Myocyte (in vitro differentiated cells): Measurements from ENCODE around the gene ENTPD5. TPM values are rescaled to one million over a fixed set of nuclear protein-coding genes. Genes with fewer than 3 reads are reported as not detected.
A peak's percentile ranks its signal among the peaks of the same experiment; 100 is the strongest.

Experiments
- DNase-seq: peaks from one replicate; pipeline ENCODE4 v3.0.0-alpha.2; 2012; ENCODE audit warnings: low read depth
- polyA plus RNA-seq: library from polyadenylated mRNA; unstranded; fragments of >200 nt; gene quantifications from one replicate; pipeline ENCODE4 v1.2.1, GENCODE V29; 2012; ENCODE audit warnings: missing spikeins
- total RNA-seq: library from RNA; depleted of rRNA; stranded (reverse); fragments of >200 nt; gene quantifications from 2 replicates; pipeline ENCODE4 v1.2.3, GENCODE V29; 2014

The ENTPD5 gene
- 7.4 and 8.4 TPM in 2 replicates for total RNA-seq
- 7.8 TPM for polyA plus RNA-seq

- peak; percentile 88 for DNase-seq
These were observed at the start of gene ENTPD5, which contains the start of gene BBOF1 for GRCh38 chr14:74018586-74019407. Gene ENTPD5 (minus strand): TSS chr14:74019288. CDS start chr14:73988102, 31,186 bp downstream. Gene BBOF1 (plus strand): TSS chr14:74019349. CDS start chr14:74019479, 130 bp downstream.

- DNase-seq = no peak
These were observed 46.9 kb upstream of the ENTPD5 start for GRCh38 chr14:74065746-74066575.

- DNase-seq = no peak
These were observed 45.8 kb upstream of the ENTPD5 start for GRCh38 chr14:74064883-74065282.

GRCh38 chr14:74064426-74064825 lies 45.3 kb upstream of the ENTPD5 start:
- DNase-seq = no peak

GRCh38 chr14:74062809-74063150 lies 43.7 kb upstream of the ENTPD5 start:
- DNase-seq = no peak

GRCh38 chr14:74049876-74050495 lies 30.9 kb upstream of the ENTPD5 start:
- no peak for DNase-seq

GRCh38 chr14:74048281-74048680 lies 29.2 kb upstream of the ENTPD5 start:
- no peak for DNase-seq

GRCh38 chr14:74045522-74045921 lies 26.4 kb upstream of the ENTPD5 start:
- DNase-seq = no peak

GRCh38 chr14:74042296-74042695 lies 23.2 kb upstream of the ENTPD5 start:
- DNase-seq = no peak

GRCh38 chr14:74038020-74038859 lies 19.2 kb upstream of the ENTPD5 start:
- peak; percentile 66 for DNase-seq

- no peak for DNase-seq
These were observed 16.5 kb upstream of the ENTPD5 start for GRCh38 chr14:74035556-74035955.

- no peak for DNase-seq
These were observed 15.5 kb upstream of the ENTPD5 start for GRCh38 chr14:74034572-74034971.

GRCh38 chr14:74029136-74029535 lies 10.0 kb upstream of the ENTPD5 start:
- no peak for DNase-seq

- no peak for DNase-seq
These were observed 3.3 kb upstream of the ENTPD5 start for GRCh38 chr14:74022346-74022745.

GRCh38 chr14:74019408-74020137 lies 485 bp upstream of the ENTPD5 start:
- DNase-seq = peak; percentile 39

GRCh38 chr14:74018174-74018585 lies 908 bp downstream of the ENTPD5 start:
- DNase-seq = peak; percentile 46

- DNase-seq = no peak
These were observed 3.1 kb downstream of the ENTPD5 start for GRCh38 chr14:74015963-74016362.

GRCh38 chr14:74015176-74015575 lies 3.9 kb downstream of the ENTPD5 start:
- no peak for DNase-seq

- no peak for DNase-seq
These were observed 4.8 kb downstream of the ENTPD5 start for GRCh38 chr14:74014299-74014698.

GRCh38 chr14:74008843-74009499 lies 10.1 kb downstream of the ENTPD5 start:
- DNase-seq = no peak
